GM12875 (cell line): ENCODE measurements around the gene OCLN.
"Not testable (repeated sequence)": the region's sequence is repeated elsewhere in the genome, so short reads cannot be mapped to it uniquely, and the experiment has no call there.

Experiments used
- H3K4me3 ChIP-seq: one replicate; pipeline ENCODE4 v1.5.1; 2011; ENCODE audit warnings: low read depth, low read length, control low read depth
- TF ChIP-seq, protein P1 (sequence below): IDR thresholded peaks from 2 replicates; pipeline ENCODE4 v1.5.1; 2011; ENCODE audit warnings: low read depth, mild to moderate bottlenecking, control low read depth, inconsistent platforms, low read length, moderate library complexity, borderline replicate concordance; ENCODE audit not compliant: insufficient read depth

Gene OCLN

DNA sequence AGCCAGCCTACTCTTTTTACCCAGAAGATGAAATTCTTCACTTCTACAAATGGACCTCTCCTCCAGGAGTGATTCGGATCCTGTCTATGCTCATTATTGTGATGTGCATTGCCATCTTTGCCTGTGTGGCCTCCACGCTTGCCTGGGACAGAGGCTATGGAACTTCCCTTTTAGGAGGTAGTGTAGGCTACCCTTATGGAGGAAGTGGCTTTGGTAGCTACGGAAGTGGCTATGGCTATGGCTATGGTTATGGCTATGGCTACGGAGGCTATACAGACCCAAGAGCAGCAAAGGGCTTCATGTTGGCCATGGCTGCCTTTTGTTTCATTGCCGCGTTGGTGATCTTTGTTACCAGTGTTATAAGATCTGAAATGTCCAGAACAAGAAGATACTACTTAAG, 16.6 kb downstream of the OCLN start:
- TF ChIP-seq, protein P1, sequence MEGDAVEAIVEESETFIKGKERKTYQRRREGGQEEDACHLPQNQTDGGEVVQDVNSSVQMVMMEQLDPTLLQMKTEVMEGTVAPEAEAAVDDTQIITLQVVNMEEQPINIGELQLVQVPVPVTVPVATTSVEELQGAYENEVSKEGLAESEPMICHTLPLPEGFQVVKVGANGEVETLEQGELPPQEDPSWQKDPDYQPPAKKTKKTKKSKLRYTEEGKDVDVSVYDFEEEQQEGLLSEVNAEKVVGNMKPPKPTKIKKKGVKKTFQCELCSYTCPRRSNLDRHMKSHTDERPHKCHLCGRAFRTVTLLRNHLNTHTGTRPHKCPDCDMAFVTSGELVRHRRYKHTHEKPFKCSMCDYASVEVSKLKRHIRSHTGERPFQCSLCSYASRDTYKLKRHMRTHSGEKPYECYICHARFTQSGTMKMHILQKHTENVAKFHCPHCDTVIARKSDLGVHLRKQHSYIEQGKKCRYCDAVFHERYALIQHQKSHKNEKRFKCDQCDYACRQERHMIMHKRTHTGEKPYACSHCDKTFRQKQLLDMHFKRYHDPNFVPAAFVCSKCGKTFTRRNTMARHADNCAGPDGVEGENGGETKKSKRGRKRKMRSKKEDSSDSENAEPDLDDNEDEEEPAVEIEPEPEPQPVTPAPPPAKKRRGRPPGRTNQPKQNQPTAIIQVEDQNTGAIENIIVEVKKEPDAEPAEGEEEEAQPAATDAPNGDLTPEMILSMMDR: no peak
- H3K4me3 ChIP-seq: no peak overlapping the region

DNA sequence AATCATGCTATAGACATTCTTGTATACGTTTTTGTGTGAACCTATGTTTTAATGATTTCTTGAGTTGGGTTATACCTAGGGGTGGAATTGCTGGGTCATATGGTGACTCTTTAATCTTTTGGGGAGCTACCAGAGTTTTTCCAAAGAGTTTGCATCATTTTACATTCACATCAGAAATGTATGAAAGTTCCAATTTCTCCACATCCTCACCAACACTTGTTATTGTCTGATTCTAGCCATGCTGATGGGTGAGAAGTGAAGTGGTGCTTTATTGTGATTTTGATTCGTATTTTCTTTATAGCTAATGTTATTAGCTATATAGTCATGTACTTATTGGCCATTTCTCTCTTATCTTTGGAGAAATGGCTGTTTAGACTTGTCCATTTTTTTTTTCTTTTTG, 18.1 kb downstream of the OCLN start:
- H3K4me3 ChIP-seq: no peak overlapping the region
- TF ChIP-seq, protein P1: no peak

DNA sequence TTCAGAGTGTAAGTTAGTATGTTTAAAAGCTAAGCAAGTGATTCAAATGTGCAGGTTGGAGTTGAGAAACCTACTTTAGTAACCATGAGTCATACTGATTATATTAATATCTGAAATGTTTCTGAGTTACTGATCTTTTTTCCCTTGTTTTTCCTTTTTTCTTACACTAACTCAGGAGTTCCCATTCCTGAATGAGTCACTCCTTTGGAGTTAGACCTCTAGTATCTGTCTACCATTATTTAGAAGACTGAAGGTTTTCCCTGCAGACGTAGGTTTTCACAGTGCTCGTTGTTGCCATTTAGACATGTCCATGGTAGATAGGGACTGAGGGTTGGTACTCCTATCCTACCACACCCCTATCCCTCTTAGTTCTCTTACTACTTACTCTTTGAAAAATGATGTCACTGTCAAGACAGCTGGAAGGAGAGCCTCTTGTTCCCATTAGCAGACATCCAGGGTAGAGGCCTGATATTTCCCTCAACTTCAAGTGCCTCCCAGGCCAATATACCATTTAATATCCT, 20.2 kb downstream of the OCLN start:
- H3K4me3 ChIP-seq: no peak overlapping the region
- TF ChIP-seq, protein P1: no peak

DNA sequence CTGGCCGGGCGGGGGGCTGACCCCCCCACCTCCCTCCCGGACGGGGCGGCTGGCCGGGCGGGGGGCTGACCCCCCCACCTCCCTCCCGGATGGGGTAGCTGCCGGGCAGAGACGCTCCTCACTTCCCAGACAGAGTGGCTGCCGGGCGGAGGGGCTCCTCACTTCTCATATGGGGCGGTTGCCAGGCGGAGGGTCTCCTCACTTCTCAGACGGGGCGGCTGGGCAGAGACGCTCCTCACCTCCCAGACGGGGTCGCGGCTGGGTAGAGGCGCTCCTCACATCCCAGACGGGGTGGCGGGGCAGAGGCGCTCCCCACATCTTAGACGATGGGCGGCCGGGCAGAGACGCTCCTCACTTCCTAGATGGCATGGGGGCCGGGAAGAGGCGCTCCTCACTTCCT, 23.0 kb downstream of the OCLN start:
- not testable (repeated sequence) for H3K4me3 ChIP-seq

DNA sequence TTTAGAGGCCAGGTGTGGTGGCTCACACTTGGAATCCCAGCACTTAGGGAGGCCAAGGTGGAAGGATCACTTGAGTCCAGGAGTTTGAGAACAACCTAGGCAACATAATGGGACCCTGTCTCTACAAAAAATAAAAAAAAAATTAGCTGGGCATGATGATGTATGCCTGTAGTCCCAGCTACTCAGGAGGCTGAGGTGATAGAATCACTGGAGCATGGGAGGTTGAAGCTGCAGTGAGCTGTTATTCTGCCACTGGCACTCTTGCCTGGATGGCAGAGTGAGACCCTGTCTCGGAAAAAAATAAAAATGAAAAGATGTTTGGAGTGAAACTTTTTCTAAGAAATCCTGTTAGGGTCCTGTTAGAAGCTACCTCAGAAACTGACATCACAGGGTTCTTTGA, 24.2 kb downstream of the OCLN start:
- TF ChIP-seq, protein P1: no peak
- no peak overlapping the region for H3K4me3 ChIP-seq

DNA sequence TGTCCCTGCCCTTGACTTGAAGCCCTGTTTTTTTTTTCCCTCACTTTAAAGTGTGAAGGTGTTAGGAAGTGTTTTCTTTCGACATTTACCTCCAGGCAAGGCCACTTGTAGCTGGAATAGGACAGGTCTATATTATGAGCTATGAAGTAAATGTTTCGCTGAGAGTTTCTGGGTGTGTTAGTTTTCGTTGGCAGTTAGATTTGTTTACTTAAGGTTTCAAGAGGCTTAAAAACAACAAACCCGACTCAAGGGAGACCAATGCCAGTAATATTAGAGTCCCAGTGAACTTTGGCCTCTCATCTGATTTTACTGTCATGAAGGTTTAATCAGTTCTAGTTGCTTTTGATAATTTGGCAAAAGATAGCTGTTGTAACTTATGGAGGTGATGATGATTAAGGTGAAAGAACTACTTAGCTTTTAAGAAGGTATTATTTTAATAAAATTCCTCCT, 25.2 kb downstream of the OCLN start:
- TF ChIP-seq, protein P1: no peak
- H3K4me3 ChIP-seq: no peak overlapping the region

DNA sequence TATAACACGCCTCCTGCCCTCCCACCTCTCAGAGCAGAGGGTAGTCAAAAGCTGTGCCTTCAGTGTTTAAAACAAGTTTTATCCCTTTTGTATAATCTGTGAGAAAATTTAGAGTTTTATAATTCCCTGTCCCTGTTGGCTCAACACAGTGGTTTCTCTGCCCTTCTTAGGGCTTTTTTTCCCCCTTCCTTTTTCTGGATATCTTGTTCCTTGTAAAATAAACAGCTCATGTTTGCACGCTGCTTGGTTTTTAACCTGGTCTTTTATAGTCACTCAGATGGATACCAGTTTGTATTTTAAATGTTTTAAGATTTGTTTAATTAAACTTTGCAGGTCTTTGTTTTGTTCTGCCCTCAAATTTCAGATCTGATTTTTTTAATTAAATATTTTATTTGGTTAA, 26.7 kb downstream of the OCLN start:
- TF ChIP-seq, protein P1: no peak
- no peak overlapping the region for H3K4me3 ChIP-seq

DNA sequence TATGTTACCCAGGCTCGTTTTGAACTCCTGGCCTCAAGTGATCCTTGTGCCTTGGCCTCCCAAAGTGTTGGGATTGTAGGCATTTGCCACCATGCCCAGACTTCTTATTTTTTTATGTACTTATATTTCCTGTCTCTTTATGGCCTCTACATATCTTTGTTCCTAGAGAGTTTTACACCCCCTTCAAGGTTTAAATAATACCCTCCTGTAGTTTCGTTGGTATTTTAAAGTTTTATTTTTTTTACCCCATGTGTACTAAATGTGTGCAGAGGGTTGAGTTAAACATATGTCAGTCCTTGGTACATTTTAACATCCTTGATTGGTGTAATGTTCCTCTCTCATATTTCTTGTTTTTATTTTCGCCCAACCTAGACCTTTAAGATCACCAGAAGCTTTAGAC, 29.4 kb downstream of the OCLN start:
- no peak overlapping the region for H3K4me3 ChIP-seq
- TF ChIP-seq, protein P1: no peak
